GM15510 (cell line): Measurements from ENCODE around the gene FEZF2.

Experiments
- POLR2A ChIP-seq: IDR thresholded peaks from 3 replicates; pipeline ENCODE4 v1.6.1; 2011; ENCODE audit warnings: borderline replicate concordance; ENCODE audit not compliant: insufficient read length; ENCODE audit errors: extremely low read depth

Gene FEZF2

GRCh38 chr3:62373215-62373614 is at the start of gene FEZF2:
Gene FEZF2 (minus strand): TSS chr3:62373550. CDS start chr3:62372868, 682 bp downstream.
- TF ChIP-seq POLR2A = no peak

GRCh38 chr3:62421207-62421606 is 47.9 kb upstream of the FEZF2 start:
- TF ChIP-seq POLR2A = no peak

GRCh38 chr3:62416144-62416543 is 42.8 kb upstream of the FEZF2 start:
- no peak for TF ChIP-seq POLR2A

DNA sequence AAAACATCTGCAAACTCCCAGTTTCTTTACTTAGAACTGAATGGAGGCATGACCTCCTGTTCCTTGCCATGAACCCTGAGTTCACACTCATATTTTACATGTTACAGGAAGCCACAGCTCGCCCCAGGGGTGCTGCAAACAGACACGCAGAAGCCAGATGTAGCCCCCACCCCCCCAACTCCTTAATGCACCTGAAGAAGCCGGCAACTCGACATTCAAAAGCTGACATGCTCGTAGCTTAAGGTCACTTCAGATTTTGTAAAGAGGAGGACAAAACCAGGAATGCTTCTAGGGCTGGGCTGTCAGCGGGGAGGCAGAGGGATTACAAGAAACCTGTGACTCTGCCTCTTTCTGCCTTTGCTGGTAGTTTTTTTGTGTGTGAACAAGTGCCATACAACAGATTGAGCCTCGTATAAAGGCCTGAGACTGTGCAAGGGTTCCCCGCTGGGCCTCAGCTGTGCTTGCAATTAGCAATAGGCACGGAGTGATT is 42.0 kb upstream of the FEZF2 start:
- TF ChIP-seq POLR2A = no peak

DNA sequence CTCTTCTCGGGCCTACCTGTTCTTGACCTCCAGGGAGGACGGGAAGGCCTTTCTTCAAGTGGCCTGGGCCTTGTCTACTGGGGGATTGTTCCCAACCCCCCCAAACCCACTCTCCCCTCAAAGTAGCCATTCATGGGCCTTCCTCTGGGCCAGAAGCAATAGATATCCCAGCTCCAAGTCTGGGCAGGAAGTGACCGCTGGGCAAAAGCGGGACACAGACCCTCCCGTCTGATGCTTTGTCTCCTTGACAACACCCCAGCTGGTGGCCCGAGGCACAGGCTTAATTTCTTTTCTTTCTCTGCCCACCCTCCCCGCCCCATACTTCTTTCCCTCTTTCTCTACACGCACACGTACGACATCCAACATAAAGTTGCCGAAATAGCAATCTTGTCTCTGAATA is 41.4 kb upstream of the FEZF2 start:
- TF ChIP-seq POLR2A = no peak

DNA sequence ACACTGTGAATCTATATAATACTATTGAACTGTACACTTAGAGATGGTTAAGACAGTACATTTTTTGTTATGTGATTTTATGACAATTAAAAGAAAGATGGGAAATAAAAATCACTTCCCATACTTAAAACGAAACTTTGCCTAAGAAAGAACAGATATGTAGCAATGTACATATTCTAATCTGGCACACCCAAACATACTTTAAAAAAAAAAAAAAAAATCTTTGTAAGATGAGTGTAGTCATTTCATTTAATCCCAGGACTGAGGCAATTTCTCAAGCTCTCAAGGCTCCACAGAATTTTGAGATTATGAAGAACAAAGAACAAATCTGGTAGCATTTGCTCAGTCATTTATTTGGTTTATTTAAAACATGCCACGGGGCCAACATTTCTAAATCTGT is 40.3 kb upstream of the FEZF2 start:
- TF ChIP-seq POLR2A = no peak

DNA sequence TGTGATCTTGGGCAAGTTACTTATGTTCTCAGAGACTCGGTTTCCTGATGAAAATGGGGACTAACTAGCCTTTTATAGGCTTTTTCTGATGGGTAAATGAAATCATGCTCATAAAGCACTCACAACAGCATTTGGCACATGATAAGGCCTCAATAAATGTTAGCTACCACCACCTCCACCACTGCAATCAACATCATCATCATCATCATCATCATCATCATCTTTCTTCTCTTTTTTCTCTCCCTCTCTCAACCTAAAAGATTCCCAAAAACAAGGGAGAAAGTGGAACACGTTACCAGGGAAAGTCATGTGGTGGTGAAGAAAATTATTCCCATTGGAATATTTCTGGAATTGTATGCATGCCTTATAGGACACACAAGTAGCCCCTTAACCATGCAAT is 33.6 kb upstream of the FEZF2 start:
- no peak for TF ChIP-seq POLR2A

GRCh38 chr3:62405566-62405965 is 32.2 kb upstream of the FEZF2 start:
- no peak for TF ChIP-seq POLR2A

- no peak for TF ChIP-seq POLR2A
Measured at GRCh38 chr3:62405135-62405534, 31.8 kb upstream of the FEZF2 start.

DNA sequence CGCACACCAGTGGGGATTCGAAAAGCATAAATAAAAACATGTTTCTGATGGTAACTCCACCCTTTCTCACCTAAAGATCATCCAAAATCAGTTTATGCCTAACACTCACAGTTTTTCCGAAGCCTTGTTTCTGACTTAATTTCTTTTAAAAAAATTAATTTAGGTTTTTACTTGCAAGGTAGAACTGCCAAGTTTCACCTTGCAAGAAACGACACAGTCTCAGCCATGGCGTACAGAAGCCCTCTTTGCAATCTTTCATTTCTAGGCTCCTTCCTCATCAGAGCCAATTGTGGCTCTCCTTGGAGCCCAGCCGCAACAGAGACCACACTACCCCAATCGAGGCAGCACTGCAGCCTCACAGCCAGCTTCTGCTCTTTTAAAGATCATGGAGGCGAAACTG is 31.0 kb upstream of the FEZF2 start:
- no peak for TF ChIP-seq POLR2A

DNA sequence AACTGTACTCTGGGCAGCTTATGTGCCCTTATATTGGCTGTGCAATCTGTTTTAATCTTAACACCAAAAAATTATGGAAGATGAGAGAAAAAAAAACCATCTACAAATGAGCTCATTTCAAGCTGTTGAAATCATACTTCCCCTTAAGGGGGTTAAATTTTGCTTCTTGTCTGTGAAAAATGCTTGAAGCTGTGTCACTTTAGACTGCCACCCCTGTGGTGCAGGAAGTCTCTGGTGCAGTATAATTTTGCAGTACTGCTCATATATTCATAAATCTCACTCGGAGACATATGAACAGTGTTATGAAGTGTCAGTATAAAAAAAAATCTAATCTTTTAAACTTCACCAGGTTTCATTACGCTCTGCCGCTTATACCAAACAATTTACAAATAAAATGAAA is 30.4 kb upstream of the FEZF2 start:
- no peak for TF ChIP-seq POLR2A

GRCh38 chr3:62392626-62393292 is 19.4 kb upstream of the FEZF2 start:
- TF ChIP-seq POLR2A = no peak

GRCh38 chr3:62387251-62387650 is 13.9 kb upstream of the FEZF2 start:
- no peak for TF ChIP-seq POLR2A

- no peak for TF ChIP-seq POLR2A
Measured at GRCh38 chr3:62379321-62379798, 6.0 kb upstream of the FEZF2 start.

- TF ChIP-seq POLR2A = no peak
Measured at GRCh38 chr3:62378921-62379320, 5.6 kb upstream of the FEZF2 start.

DNA sequence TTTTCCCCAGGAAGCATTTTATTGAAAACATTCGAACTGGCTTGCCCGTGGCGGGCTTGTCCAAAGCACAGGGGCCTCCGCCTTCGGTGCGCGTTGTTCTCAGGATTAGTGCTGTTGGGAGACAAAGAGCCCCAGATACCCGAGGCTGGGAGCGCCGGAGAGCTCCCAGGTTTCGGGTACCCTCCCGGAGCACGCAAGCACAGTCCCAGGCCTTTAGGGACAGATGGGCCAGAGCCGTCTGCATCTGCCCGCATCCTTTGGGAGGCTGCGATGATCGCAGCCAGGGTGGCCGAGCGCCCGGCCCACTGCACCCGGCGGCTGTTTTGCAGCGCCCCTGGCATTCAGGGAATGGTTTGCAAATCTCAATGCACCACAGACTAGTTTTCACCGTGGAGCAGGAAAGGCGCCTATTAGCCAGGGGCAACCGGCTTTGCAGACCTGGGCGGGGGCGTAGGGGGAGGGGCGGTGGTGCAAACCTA is 5.0 kb upstream of the FEZF2 start:
- no peak for TF ChIP-seq POLR2A
